Heart left ventricle (tissue), 13 donors: ENCODE data around the gene STK38.

Source experiments
- POLR2A ChIP-seq, 2 donors: fragments of 450-650 bp; IDR thresholded peaks; one replicate each; pipeline ENCODE4 v1.6.1; 2017; ENCODE audit warnings: antibody characterized with exemption in 2 of 2, mild to moderate bottlenecking in 2 of 2, moderate library complexity in 2 of 2
- TF ChIP-seq, protein P1 (sequence below), 12 donors: fragments of 200-600 bp; sonication (generic) in 4 of 12; IDR thresholded peaks; one replicate each; pipeline versions ENCODE4 v1.5.0 to v1.8.0; 2018 to 2022; ENCODE audit warnings: antibody characterized with exemption in 12 of 12, mild to moderate bottlenecking in 5 of 12
- donor health status: ischemic (EF 13 %, LVEDD 7.1; RV severe dilation, severe dysfunction).
- donor health status: DM: no; HTN: yes; CAD: no.
- donor health status: DM: no; HTN: no; CAD: no.
- donor health status: ischemic (EF 25% LVEDD 6.9; RV normal size, moderate dysfunction).
- donor health status: ischemic (EF 25% LVEDD 5.7; RV mildly dilated, moderate dysfunction).
- donor health status: ischemic (EF 35%, LVEDD 5.7; RV mildly dilated, moderate dysfunction).
- donor health status: nonischemic (EF 11% LVEDD 7.7; RV severe dilation, severe dysfunction).
- donor health status: DM: yes; HTN: yes; CAD: no.
- donor health status: PGD.
- donor health status: ischemic (EF 29% LVEDD 5.4; RV normal size, mild dysfunction).
- donor health status: nonischemic (EF 23%, LVEDD 6.1; RV moderate dilation, normal function).

- no peak for TF ChIP-seq POLR2A (IDR thresholded peaks at IDR 0.05)
- TF ChIP-seq, protein P1, sequence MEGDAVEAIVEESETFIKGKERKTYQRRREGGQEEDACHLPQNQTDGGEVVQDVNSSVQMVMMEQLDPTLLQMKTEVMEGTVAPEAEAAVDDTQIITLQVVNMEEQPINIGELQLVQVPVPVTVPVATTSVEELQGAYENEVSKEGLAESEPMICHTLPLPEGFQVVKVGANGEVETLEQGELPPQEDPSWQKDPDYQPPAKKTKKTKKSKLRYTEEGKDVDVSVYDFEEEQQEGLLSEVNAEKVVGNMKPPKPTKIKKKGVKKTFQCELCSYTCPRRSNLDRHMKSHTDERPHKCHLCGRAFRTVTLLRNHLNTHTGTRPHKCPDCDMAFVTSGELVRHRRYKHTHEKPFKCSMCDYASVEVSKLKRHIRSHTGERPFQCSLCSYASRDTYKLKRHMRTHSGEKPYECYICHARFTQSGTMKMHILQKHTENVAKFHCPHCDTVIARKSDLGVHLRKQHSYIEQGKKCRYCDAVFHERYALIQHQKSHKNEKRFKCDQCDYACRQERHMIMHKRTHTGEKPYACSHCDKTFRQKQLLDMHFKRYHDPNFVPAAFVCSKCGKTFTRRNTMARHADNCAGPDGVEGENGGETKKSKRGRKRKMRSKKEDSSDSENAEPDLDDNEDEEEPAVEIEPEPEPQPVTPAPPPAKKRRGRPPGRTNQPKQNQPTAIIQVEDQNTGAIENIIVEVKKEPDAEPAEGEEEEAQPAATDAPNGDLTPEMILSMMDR (IDR thresholded peaks at IDR 0.05) = no peak
Observed at GRCh38 chr6:36492621-36493020, 54.7 kb downstream of the STK38 start.
